Stimulated activated CD8-positive, alpha-beta memory T cell treated with anti-CD3 and anti-CD28 coated beads, Interleukin-7, amount 100 ng/mL, for 24 hours (primary cell): ENCODE results near the gene DBNDD1.

Source experiments
- DNase-seq: peaks from one replicate; pipeline ENCODE4 v3.0.0-alpha.2; 2020; ENCODE audit warnings: low read depth

The DBNDD1 gene

DNA sequence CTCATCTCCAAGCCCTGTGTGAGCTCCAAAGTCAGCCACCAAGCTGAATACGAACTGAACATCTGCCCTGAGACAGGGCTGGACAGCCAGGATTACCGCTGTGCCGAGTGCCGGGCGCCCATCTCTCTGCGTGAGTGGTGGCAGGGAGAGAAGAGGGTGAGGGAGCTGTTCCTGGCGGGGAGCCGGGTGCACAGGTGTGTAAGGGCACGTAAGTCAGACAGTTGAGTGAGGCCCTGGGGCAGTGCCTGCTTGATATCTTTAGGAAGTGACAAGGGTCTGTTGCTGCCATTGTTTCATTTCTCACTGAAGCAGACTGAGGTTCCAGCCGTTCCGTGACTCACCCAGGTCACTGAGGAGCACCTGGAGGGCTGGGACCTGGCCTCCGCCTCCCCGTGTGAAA, 58.3 kb downstream of the DBNDD1 start:
- no peak for DNase-seq

DNA sequence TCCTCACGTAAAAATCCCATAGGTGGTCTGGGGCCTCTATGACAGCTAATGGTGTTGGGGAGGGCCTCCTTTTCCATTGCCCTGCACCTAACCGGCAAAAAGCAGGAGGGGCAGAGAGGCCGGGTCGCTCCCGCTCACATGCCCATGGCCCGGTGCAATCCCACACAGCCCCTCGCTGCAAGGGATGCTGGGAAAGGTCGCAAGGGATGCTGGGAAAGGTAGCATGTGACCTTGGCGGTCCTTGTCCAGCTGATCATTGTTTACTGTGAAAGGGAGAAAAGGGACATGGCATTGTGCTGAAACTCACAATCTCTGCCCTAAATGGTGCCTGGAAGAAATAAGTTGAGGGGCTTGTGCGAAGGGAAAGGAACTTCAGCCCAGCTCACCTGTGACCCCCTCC, 60.7 kb downstream of the DBNDD1 start:
- no peak for DNase-seq

DNA sequence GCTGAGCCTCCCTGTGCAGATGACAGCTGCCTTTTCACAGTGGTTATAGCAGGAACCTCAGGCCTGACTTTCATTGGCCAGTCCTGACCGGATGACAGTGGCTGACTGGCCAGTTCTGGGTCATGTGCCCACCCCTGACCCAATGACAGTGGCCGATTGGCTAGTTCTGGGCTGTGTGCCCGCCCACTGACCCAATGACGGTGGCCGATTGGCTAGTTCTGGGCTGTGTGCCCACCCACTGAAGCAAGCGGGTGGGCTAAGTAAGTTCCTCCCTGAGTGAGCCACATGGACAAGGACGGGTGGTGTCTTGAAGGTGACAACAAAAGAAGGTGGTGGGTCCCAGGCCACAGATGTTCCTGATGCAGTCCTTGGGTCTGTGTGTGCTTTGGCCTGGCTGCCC, 61.2 kb downstream of the DBNDD1 start:
- DNase-seq, result no peak

DNA sequence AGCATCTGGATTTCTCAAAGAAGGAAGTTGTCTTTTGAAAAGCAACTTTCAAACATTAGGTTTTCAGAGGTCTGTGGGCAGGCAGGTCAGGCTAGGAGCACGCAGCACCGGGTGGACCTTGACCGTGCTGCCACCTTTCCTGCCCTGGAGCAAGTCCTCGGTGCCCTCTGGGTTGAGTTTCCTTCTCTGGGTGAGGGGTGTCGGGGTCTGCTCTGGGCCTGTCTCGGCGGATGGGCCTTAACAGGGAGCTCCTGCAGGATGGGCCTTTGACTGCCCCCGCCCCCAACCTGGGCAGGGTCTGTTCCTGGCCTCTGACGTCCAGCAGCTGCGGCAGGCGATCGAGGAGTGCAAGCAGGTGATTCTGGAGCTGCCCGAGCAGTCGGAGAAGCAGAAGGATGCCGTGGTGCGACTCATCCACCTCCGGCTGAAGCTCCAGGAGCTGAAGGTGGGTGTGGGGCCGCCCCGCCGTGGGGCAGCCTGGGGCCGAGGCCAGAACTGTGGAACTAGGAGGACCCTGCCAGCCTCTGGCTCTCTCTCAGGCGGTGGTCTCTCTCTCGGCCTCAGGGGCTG, 62.0 kb downstream of the DBNDD1 start:
- no peak for DNase-seq

DNA sequence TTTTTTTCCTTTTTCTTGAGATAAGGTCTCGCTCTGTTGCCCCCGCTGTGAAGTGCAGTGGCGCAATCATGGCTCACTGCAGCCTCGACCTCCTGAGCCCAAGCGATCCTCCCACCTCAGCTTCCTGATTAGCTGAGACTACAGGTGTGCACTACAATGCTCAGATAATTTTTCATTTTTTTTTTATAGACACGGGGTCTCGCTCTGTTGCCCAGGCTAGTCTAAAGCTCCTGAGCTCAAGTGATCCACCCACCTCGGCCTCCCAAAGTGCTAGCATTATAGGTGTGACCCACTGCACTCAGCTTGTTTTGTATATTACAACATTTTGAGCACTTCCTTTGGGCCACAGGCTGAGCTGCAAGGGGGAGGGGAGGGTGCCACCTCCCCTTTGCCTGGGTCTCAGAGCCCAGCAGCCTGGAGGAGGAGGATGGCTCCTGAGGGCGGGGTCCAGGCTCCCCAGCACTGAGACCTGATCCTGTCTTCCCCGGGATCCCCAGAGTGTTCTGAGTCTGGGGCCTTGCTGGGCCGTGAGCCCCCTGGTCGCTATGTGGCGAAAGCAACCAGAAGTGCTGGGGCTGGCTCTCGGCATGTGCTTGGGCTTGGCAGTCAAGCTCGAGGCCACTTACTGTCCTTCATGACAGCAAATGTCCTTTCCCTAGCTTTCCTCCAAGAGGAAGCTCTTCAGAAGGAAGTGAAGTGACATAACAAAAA, 62.6 kb downstream of the DBNDD1 start:
- no peak for DNase-seq

DNA sequence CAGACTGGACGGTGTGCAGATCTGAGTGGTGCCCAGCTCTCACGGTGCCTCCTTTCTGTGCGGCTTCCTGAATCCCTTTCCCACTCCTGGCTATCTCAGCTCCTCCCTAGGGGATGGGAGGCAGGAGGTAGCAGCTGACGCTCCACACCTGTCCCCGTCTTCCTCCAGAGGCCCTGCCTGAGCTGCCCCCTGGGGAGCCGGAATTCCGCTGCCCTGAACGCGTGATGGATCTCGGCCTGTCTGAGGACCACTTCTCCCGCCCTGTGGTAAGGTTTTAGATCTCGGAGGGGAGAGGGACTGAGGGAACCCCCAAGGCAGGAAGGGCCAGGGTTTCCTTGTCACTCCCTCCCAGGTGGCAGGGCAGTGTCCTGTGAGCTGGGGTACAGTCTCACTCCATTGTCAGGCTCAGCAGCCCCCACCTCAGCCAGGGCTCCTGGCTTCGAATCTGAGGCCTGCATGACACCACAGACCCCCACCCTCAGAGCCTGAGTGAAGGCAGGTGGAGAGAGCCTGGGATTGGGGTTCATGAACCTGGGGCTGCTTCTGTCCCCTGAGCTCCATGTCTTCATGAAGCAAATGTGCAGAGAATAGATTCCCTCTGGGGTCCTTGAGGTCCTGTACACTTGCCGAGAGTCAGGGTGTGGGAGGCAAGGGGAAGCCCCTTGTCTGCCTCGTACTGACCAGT, 64.1 kb downstream of the DBNDD1 start:
- no peak for DNase-seq
